ENCODE measurements around the gene NREP.

Gene NREP

DNA sequence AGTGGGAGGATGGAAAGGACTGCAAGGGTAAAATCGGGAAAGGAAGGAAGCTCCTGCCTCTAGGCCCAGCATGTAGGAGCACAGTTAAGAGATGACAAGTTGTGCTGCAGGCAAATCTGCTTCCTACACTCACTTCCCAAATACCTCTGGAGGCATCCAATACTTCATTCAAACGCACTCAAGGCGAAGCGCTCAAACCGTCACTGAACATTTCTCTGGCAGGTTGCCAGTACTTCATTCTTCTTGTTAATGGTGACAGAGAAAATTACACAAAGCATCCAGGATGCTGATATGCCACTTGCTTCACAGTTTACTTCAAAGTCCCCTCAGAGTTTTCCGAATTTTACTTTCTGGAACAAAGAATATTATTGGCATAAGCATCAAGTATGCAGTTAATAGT, 59.8 kb downstream of the NREP start:
- DNase-seq (ENCODE audit: low read depth in 2 of 2): no peak

DNA sequence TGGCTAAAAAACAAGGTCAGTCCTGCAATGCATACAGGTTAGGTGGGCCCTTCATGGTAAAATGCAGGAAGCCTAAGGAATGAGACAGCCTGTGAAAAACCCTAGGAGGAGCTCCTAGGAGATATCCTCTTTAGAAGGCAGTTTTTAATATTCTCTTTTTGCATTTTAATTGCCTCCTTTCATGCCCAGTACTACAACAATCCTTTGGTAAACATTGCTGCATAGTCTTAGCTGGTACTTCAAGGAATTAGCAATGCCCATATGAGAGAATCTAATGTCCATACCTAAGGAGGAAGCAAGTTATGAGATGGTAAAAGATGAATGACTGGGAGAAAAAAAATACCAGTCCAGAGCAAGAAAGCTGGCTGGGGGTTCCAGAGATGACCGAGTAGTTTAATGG, 61.0 kb downstream of the NREP start:
- no peak for DNase-seq (ENCODE audit: low read depth in 2 of 2)

DNA sequence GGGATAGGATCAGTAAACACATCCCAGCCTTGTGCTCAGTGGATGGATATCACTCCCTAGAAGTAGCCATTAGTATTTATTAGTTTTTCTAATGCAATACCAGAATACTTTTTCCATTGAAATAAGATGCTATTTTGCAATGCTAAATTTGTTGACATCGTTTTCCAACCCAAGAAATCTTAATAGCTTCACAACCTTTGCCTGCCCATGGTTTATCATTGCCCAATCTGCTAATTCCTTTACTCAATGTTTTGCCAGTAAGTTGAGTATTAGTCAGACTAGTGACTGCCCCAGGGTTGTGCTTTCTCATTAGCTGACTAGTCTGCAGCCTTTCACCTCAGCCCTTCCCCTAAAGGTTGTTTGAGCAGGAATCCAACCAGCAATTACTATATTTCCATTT, 62.9 kb downstream of the NREP start:
- DNase-seq (ENCODE audit: low read depth in 2 of 2): no peak

DNA sequence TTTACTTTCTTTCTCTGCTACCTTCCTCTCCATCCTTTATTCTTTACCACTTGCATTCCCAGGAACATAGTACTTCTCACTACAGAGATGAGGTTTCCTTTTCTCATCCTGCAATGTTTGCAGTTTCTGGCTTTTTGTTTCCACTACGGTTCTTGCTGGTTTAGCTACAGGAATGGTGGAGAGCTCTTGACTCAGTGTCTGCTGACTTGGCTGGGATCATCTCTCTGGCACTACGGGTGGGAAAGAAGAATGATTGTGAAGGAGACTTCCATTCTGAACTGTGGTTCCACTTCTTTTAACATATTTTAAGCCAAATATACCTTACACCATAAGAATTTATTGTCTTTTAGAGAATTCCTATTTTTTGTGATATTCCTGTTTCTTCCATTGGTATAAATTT, 65.1 kb downstream of the NREP start:
- no peak for DNase-seq (ENCODE audit: low read depth in 2 of 2)

DNA sequence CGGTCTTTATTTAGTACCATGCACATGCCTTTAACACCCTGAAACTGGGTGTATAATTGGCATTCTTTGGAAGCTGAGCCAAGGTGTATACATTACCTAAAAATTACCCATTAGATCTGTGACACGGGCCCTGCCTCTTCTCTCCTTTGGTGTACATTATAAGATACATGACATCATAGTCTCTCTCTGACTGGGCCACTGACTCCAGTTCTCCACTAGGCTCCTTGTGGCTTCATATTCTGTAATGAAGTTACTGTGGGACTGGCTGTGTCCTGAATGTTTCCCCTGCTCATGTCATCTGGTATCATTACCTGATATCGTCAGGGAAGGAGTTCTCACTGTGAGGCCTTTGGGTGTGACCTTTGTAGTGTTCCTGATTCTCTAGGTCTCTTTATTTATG, 65.5 kb downstream of the NREP start:
- DNase-seq (ENCODE audit: low read depth in 2 of 2): no peak

DNA sequence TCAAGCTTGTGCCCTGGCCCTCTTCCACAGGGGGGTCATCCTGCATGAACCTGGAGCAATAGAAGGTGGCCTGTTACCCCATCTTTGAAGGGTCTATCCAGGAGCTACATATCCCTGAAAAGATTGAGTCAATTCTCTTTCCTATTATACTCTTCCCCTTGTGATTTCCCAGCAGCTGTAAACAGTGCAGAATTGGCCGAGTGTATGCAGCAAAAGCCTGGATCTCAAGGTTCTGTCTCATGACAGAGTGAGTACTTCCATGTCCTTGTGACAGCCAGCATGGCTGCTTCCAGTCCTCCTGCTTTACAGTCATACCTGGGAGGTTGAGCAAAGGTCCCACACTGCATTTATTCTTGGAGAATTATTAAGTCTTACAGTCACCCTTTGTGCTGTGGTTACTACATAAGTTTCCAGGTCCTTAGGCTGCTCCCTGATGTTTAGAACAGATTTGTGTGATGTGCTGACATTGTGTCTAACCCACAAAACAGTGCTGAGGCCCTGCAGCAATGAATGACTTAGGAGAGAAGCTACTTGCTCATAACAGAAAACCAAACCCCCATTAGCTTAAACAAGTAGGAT, 67.5 kb downstream of the NREP start:
- no peak for DNase-seq (ENCODE audit: low read depth in 2 of 2)

DNA sequence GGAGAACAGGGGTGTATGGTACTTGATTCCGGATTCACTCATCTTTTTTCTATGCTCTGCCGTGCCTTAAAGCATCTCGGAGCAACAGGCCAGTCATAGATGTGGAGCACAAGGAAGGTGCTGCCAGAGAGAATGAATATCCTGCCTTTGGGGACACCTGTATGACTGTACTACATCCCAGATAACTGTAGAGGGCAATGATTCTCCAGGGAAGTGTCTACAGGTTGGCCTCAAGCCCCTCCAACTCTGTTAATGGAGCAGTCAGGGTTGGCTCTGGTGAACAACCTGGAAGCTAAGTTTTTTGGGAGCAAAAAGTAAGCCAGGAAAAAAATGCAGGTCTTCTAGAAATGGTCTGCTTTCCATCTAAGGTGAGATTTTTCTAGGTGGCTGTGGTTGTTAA, 71.0 kb downstream of the NREP start:
- DNase-seq (ENCODE audit: low read depth in 2 of 2): no peak

DNA sequence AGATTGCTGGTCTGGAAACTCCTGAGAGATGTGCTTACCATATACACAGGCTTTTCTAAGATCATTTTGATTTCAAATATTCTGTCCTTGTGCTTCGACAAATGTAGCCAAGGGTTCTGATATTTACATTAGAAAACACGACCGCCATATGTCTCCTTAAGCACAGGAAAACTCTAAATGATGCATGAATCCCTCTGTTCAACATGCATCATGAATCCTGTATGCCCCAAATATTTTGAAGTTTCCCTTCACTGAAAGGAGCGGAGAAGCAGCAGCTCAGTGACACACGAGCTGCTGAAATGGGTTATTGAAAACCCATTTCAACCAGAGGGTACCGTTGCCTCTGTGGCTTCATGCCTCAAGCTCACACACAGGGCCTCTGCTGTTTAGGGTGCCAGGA, 74.4 kb downstream of the NREP start:
- no peak for DNase-seq (ENCODE audit: low read depth in 2 of 2)

DNA sequence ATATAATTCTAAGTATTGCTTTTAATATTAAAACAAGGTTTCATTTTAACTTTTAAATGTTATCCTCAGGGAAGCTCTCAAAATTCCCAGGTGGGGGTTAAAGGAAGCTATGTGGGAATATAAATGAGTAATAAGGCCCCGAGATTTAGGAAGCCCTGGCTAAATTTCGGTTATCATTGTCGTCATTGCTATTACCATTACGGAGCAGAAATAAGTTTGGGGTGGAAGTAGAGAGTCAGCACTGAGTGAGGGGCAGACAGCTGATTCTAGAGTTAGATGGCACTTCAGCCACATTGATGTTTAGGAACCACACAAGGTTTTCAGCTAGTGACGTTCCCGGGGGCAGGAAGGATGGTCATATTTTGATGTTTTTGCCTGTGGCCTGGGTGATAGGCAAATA, 74.9 kb downstream of the NREP start:
- no peak for DNase-seq (ENCODE audit: low read depth in 2 of 2)

DNA sequence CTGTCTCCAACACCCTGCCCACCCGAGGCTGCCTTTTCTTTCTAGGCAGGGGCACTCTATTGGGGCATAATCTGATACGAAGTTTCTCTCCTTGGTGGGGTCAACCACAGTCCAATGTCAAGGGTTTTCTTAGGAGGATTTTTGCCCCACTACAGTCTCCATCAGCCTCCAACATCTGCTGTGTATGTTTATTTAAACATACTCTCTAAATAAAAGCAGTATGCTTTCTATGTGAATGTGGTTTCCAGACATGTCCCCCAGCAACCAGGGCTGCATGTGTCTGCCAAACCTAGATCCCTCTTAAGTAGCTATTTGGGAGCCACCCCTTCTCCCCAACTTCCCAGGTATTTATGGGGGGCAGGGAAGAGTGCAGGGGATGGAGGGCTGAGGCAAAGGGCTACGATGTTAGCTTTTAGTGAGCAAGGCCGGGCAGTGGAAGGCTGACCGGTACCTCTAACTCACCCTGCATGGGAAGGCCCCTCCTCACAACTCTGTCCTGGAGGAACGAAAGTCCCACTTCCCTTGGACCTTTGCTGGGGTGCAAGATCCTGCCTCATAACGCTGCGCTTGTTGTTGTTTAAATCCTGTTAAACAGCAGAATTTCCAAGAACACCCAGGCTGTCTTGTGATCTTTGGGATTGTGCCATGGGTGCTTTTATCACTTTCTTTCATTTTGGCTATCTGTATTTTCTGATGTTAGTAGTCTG, 75.4 kb downstream of the NREP start:
- no peak for DNase-seq (ENCODE audit: low read depth in 2 of 2)

DNA sequence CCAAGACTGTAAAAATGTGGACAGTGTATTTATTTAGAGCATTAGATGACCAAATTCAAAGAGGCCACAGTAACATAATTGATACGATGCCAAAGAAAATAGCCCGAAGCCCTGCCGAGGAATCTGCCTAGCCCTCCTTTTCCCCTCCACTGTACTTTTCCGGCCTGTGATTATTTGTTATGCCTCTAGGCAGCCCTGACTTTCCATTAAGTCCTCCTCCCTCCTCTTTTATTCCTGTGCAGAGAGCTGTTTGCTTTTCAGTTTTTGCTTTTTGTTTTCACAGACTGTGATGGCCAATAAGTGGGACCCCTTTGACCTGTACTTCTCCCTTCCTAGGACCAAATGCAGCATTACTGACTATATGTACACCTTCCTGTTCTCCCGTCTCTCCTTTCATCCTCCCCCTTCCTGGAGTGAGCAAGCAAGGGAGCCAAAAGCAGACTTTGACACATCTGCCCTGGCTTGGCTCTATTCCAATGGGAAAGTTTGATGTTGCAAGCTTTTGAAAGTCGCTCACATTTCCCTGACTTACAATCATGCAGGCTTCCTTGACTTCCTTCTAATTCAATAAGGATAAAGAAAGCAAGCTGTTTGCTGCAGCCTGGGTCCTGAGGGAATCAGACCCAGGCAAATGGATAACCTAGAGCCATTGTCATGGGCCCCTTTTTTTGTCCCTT, 76.1 kb downstream of the NREP start:
- DNase-seq (ENCODE audit: low read depth in 2 of 2): no peak

DNA sequence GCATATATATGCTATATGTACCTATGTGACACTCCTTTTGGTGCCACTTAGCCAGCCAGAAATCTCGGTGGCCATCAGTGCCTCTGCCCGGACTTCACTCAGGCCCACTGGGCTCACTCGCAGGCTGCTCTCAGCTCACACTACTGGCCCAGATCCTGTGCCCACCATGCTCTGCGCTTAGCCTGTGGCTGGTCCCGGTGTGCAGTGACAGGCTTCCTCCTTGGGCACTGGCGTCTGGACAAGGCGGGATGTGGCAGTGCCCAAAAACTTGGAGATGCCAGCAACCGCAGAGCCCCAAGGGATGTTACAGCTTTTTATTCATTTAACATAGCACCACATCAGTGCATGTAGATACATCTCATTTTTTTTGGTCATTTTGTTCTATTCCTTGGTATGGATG, 77.4 kb downstream of the NREP start:
- DNase-seq (ENCODE audit: low read depth in 2 of 2): no peak
